PC-3 (cell line): ENCODE measurements around the gene BMP2K. TPM values are rescaled to one million over a fixed set of nuclear protein-coding genes. Genes with fewer than 3 reads are reported as not detected.

ENCODE experiments used
- ATAC-seq: fragments of 200-7000 bp; cut with Tn5 transposase; 2 replicates; pipeline ENCODE4 v1.9.1; 2020; ENCODE audit warnings: mild to moderate bottlenecking, moderate library complexity
- BruUV-seq: library from RNA; stranded (reverse); fragments of 400-500 nt; replicated peaks from 2 replicates; lab custom pipeline; 2021; lab: Mats Ljungman, UMichigan
- CTCF ChIA-PET: fragments of 300-600 bp; sonication (Branson Sonifier 250); formaldehyde crosslinking; loops from one replicate; lab custom pipeline; 2022; ENCODE audit warnings: antibody characterized with exemption; lab: Charles Lee
- POLR2A ChIA-PET: fragments of 300-600 bp; sonication (Branson Sonifier 250); formaldehyde crosslinking; loops from one replicate; lab custom pipeline; 2022; ENCODE audit warnings: antibody characterized with exemption; ENCODE audit not compliant: unreplicated experiment; lab: Charles Lee
- DNase-seq: peaks from one replicate; pipeline ENCODE4 v3.0.0-alpha.2; 2015
- H2AFZ ChIP-seq: fragments of 300-600 bp; sonication (generic); 2 replicates; pipeline ENCODE4 v1.6.0; 2016; ENCODE audit warnings: antibody characterized with exemption, low read length
- H3F3A ChIP-seq: fragments of 300-600 bp; sonication (generic); one replicate; pipeline ENCODE4 v1.6.0; 2017; ENCODE audit warnings: antibody characterized with exemption, low read length, control low read depth, mild to moderate bottlenecking; ENCODE audit not compliant: unreplicated experiment
- H3K27ac ChIP-seq: fragments of 300-600 bp; sonication (generic); 2 replicates; pipeline ENCODE4 v1.5.1; 2016; ENCODE audit warnings: mild to moderate bottlenecking, low read length
- H3K27me3 ChIP-seq: fragments of 300-600 bp; sonication (generic); 2 replicates; pipeline ENCODE4 v1.6.1; 2016; ENCODE audit warnings: low read length, mixed read lengths
- H3K36me3 ChIP-seq: fragments of 300-600 bp; sonication (generic); 2 replicates; pipeline ENCODE4 v1.6.1; 2016; ENCODE audit warnings: low read depth, mixed run types, low read length, mixed read lengths
- H3K4me1 ChIP-seq: fragments of 300-600 bp; sonication (generic); 2 replicates; pipeline ENCODE4 v1.5.1; 2016; ENCODE audit warnings: low read length; ENCODE audit not compliant: insufficient read depth
- H3K4me2 ChIP-seq: fragments of 300-600 bp; sonication (generic); 2 replicates; pipeline ENCODE4 v1.6.0; 2016; ENCODE audit warnings: low read length
- H3K4me3 ChIP-seq: fragments of 300-600 bp; sonication (generic); 2 replicates; pipeline ENCODE4 v1.5.1; 2016; ENCODE audit warnings: mild to moderate bottlenecking, low read length, mixed read lengths
- H3K79me2 ChIP-seq: fragments of 300-600 bp; sonication (generic); 2 replicates; pipeline ENCODE4 v1.6.1; 2017; ENCODE audit warnings: low read length, mixed read lengths
- H3K9ac ChIP-seq: fragments of 300-600 bp; sonication (generic); 2 replicates; pipeline ENCODE4 v1.6.0; 2016; ENCODE audit warnings: mild to moderate bottlenecking, low read length
- H3K9me2 ChIP-seq: fragments of 300-600 bp; sonication (generic); replicated peaks from 2 replicates; pipeline ENCODE4 v1.6.1; 2016; ENCODE audit warnings: mixed run types, low read length, mixed read lengths
- H3K9me3 ChIP-seq: fragments of 300-600 bp; sonication (generic); 2 replicates; pipeline ENCODE4 v1.6.1; 2016; ENCODE audit warnings: low read length, mixed read lengths
- H4K20me1 ChIP-seq: fragments of 300-600 bp; sonication (generic); 2 replicates; pipeline ENCODE4 v1.6.1; 2016; ENCODE audit warnings: low read length, mixed read lengths
- CTCF ChIP-seq: fragments of 300-600 bp; sonication (generic); conservative IDR thresholded peaks from 2 replicates; pipeline ENCODE4 v1.5.1; 2017; ENCODE audit warnings: antibody characterized with exemption, low read depth, mild to moderate bottlenecking, low read length
- EZH2 ChIP-seq: fragments of 300-600 bp; sonication (generic); IDR thresholded peaks from one replicate; pipeline ENCODE4 v1.6.1; 2017; ENCODE audit warnings: antibody characterized with exemption, mild to moderate bottlenecking, low read length; ENCODE audit not compliant: unreplicated experiment
- EZH2phosphoT487 ChIP-seq: fragments of 300-600 bp; sonication (generic); IDR thresholded peaks from 2 replicates; pipeline ENCODE4 v1.6.1; 2018; ENCODE audit warnings: mild to moderate bottlenecking, antibody characterized with exemption, low read length, borderline replicate concordance
- intact Hi-C: fragments of 100-400 bp; cut with micrococcal nuclease; formaldehyde crosslinking; loops from 2 replicates; pipeline ENCODE4 v1.9.0; 2023
- total RNA-seq: library from RNA; depleted of rRNA; stranded (reverse); fragments of >200 nt; gene quantifications from 2 replicates; pipeline ENCODE4 v1.2.3, GENCODE V29; 2014

BMP2K gene
- total RNA-seq, 1 experiment from 2014 or later, result 24.5 TPM

DNA sequence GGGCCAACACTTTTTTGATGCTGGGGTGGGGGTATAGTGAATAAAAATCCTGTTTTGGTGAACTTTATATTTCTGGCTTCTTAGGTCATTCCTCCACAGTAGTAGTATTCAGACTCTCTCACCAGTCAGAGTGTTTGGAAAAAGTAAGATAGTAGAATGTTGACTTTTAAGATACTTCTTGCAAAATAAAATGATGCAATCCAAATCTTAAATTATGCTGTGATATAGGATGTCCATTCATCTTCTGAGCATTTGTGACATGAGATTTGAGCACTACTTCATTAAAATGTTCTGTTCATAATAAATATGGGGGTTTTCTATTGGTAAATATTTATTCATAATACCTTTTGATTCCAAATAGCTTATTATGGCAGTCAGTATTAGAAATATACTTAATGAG is 70.1 kb downstream of the BMP2K start:
- TF ChIP-seq CTCF (no peak), EZH2phosphoT487 (no peak), EZH2 (no peak)
- no TSS peak for BruUV-seq
- Histone ChIP-seq H3K27me3 (no peaks in the 10 kb centered on the region), H4K20me1 (no peaks in the 10 kb centered on the region), H3K27ac (no peak overlapping the region), H3K9me3 (no peaks in the 10 kb centered on the region), H2AFZ (no peak overlapping the region), H3K9me2 (no peaks in the 10 kb centered on the region), H3K36me3 (no peaks in the 10 kb centered on the region), H3K4me1 (no peaks in the 10 kb centered on the region), H3K79me2 (no peaks in the 10 kb centered on the region), H3K9ac (no peak overlapping the region), H3K4me2 (no peak overlapping the region), H3K4me3 (no peak overlapping the region), H3F3A (no peaks in the 10 kb centered on the region)
- no peak for DNase-seq
- intact Hi-C loops, result no loop called here
- ATAC-seq, result no peak
- ChIA-PET CTCF (no interaction called here), POLR2A (no interaction called here)

DNA sequence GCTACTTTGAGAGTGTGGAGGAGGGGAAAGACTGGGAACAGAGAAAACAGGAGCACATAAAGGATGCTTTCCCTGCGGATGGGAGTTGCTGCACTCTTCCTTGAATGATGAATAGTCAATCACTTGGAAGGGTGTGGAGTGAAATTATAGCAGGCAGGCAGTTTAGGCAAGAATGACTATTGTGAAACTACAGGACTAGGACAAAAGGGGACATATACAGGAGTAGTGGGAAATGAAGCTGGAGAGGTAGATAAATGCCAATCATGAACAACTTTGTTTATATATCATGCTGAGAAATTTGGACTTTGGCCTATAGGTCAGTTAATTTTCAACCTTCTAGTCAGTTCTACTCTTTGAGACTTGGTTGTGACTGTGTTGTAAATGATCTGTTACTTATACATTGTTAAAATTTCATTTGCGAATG is 86.2 kb downstream of the BMP2K start:
- CTCF ChIA-PET, result no interaction called here
- peaks cover 5% of the 10 kb centered on the region; the same call in 1 of the 2 replicates for H3K36me3 ChIP-seq
- ATAC-seq, result no peak
- no peak overlapping the region for H3K9ac ChIP-seq
- POLR2A ChIA-PET, result no interaction called here
- no peak overlapping the region for H3K27ac ChIP-seq
- intact Hi-C loops, result no loop called here
- H3F3A ChIP-seq, result no peaks in the 10 kb centered on the region
- H3K27me3 ChIP-seq, result no peaks in the 10 kb centered on the region
- H2AFZ ChIP-seq, result no peak overlapping the region
- H3K4me2 ChIP-seq, result no peak overlapping the region
- no TSS peak for BruUV-seq
- H3K79me2 ChIP-seq, result no peaks in the 10 kb centered on the region
- no peak overlapping the region for H3K4me3 ChIP-seq
- no peaks in the 10 kb centered on the region for H3K9me3 ChIP-seq
- DNase-seq, result no peak
- no peaks in the 10 kb centered on the region for H3K9me2 ChIP-seq
- no peaks in the 10 kb centered on the region for H3K4me1 ChIP-seq
- TF ChIP-seq EZH2, result no peak
- no peak for TF ChIP-seq EZH2phosphoT487
- TF ChIP-seq CTCF, result no peak
- H4K20me1 ChIP-seq, result no peaks in the 10 kb centered on the region

DNA sequence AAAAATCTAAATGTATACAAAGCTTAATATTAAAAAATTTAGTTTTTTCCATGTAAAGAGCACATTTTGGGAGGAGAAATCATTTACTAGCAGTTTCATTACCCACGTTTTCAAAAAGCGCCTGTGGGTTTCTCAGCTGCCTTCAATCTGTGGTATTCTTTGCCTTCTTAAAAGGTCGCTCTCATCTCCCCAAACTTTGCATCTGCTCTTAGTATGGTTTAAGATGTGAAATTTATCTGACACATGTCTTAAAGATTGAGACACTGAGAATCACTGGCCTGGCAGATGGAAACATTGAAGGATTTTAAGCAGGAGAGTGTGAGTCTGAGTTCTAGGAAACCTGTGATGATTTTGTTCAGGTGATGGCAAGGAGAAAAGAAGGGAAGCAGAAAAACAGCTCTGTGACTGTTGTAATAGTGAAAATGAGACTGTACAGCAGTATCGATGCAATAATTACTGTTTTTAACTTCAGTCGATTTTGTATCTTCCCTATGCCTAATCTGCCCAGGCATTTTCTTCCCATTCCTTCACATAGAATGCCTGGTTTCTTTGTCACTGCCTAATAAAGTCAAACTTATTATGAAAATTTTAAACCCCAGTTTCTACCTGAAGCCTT is 87.2 kb downstream of the BMP2K start:
- H3K27me3 ChIP-seq, result no peaks in the 10 kb centered on the region
- ChIA-PET CTCF (no interaction called here), POLR2A (no interaction called here)
- no peak overlapping the region for H3K4me2 ChIP-seq
- no peaks in the 10 kb centered on the region for H3F3A ChIP-seq
- no peak overlapping the region for H3K9ac ChIP-seq
- no peaks in the 10 kb centered on the region for H4K20me1 ChIP-seq
- H3K36me3 ChIP-seq, result peaks cover 5% of the 10 kb centered on the region; the same call in 1 of the 2 replicates
- H3K9me3 ChIP-seq, result no peaks in the 10 kb centered on the region
- no peak overlapping the region for H3K27ac ChIP-seq
- TF ChIP-seq EZH2phosphoT487 (no peak), CTCF (no peak), EZH2 (no peak)
- DNase-seq (no peak), ATAC-seq (no peak)
- no TSS peak for BruUV-seq
- no peaks in the 10 kb centered on the region for H3K4me1 ChIP-seq
- no peak overlapping the region for H3K4me3 ChIP-seq
- H3K79me2 ChIP-seq, result no peaks in the 10 kb centered on the region
- no peak overlapping the region for H2AFZ ChIP-seq
- intact Hi-C loops, result no loop called here
- no peaks in the 10 kb centered on the region for H3K9me2 ChIP-seq
